Lung (tissue), 12 donors: ENCODE results near the gene RPH3AL. TPM values are rescaled to one million over a fixed set of nuclear protein-coding genes. Genes with fewer than 3 reads are reported as not detected.
A peak's percentile ranks its signal among the peaks of the same experiment; 100 is the strongest.

Experiments used
- ATAC-seq: fragments of 200-7000 bp; cut with Tn5 transposase; one replicate; pipeline ENCODE4 v1.9.1; 2020; ENCODE audit warnings: moderate number of reproducible peaks; ENCODE audit not compliant: insufficient read depth, low FRiP score
- DNase-seq, 3 donors: peaks; one replicate each; pipeline ENCODE4 v3.0.0-alpha.2; 2013 to 2017
- H3K27ac ChIP-seq, 2 donors: one replicate each; pipeline ENCODE4 v1.5.1; 2013; ENCODE audit warnings: mild to moderate bottlenecking in 2 of 2, moderate library complexity in 2 of 2, control low read depth in 1 of 2, inconsistent platforms in 1 of 2, low read depth in 1 of 2, low read length in 1 of 2
- H3K27me3 ChIP-seq, 3 donors: one replicate each; pipeline ENCODE4 v1.5.1; 2013; ENCODE audit warnings: low read length in 2 of 3; ENCODE audit not compliant: control insufficient read depth in 3 of 3, insufficient read depth in 3 of 3
- H3K36me3 ChIP-seq, 4 donors: one replicate each; pipeline ENCODE4 v1.5.1; 2013; ENCODE audit warnings: low read length in 4 of 4, mild to moderate bottlenecking in 1 of 4, moderate library complexity in 1 of 4; ENCODE audit not compliant: control insufficient read depth in 4 of 4, insufficient read depth in 4 of 4
- H3K4me1 ChIP-seq, 5 donors: one replicate each; pipeline ENCODE4 v1.5.1; 2013; ENCODE audit warnings: low read length in 5 of 5, mild to moderate bottlenecking in 2 of 5, moderate library complexity in 1 of 5; ENCODE audit not compliant: control insufficient read depth in 5 of 5, insufficient read depth in 5 of 5
- H3K4me3 ChIP-seq: one replicate; pipeline ENCODE4 v1.5.1; 2013; ENCODE audit warnings: mild to moderate bottlenecking, control low read depth, moderate library complexity
- H3K9ac ChIP-seq, 2 donors: one replicate each; pipeline ENCODE4 v1.5.1; 2013; ENCODE audit warnings: low read length in 2 of 2, control low read depth in 1 of 2; ENCODE audit not compliant: insufficient read depth in 1 of 2
- H3K9me3 ChIP-seq, 4 donors: one replicate each; pipeline ENCODE4 v1.5.1; 2013; ENCODE audit warnings: low read length in 3 of 4, mild to moderate bottlenecking in 1 of 4, moderate library complexity in 1 of 4; ENCODE audit not compliant: control insufficient read depth in 4 of 4, insufficient read depth in 3 of 4
- WGBS, 2 donors: extraction: QIAGEN DNeasy Blood & Tissue Kit; methylation state at CpG; one replicate each; pipeline ENCODE4 v1.1.7; 2013; 5-methylcytosine and 5-hydroxymethylcytosine counted together
- polyA plus RNA-seq, 2 donors: library from polyadenylated mRNA; stranded (reverse); fragments of 200-250 nt; gene quantifications; one replicate each; pipeline ENCODE4 v1.2.1, GENCODE V29; 2013
- total RNA-seq, 2 donors: library from RNA; depleted of rRNA in 1 of 2; stranded (reverse); fragments of >200 nt in 1 of 2; gene quantifications; one replicate each; pipeline ENCODE4 v1.2.1, GENCODE V29; 2014 to 2021
- TF ChIP-seq, protein P1 (sequence below): IDR thresholded peaks from 2 replicates; pipeline ENCODE4 v1.5.1; 2012; ENCODE audit warnings: mild to moderate bottlenecking; ENCODE audit errors: control extremely low read depth, extremely low read depth
- donor health status: control.
- donor health status: control.
- donor health status: Bipolar disorder and iron deficiency.
- donor health status: healthy.
- donor health status: DM: yes; HTN: yes; CAD: no.

Gene RPH3AL
- total and polyA plus RNA-seq, 4 donors = 19.5 to 76.6 (median 21.6) TPM

- no peak overlapping the region for H3K27ac ChIP-seq
- DNase-seq (no peak), ATAC-seq (no peak)
- peaks cover 0 to 5% (median 3%) of the 10 kb centered on the region in 5 donors for H3K4me1 ChIP-seq
- 90 to 95% methylated on average over 7 of the region's 7 CpGs for WGBS, 2 donors
- H3K36me3 ChIP-seq = peaks cover 0 to 4% (median 0%) of the 10 kb centered on the region in 4 donors
- H3K9me3 ChIP-seq = no peaks in the 10 kb centered on the region
- no peaks in the 10 kb centered on the region for H3K27me3 ChIP-seq
- H3K9ac ChIP-seq = no peak overlapping the region
- H3K4me3 ChIP-seq = no peak overlapping the region
- TF ChIP-seq, protein P1, sequence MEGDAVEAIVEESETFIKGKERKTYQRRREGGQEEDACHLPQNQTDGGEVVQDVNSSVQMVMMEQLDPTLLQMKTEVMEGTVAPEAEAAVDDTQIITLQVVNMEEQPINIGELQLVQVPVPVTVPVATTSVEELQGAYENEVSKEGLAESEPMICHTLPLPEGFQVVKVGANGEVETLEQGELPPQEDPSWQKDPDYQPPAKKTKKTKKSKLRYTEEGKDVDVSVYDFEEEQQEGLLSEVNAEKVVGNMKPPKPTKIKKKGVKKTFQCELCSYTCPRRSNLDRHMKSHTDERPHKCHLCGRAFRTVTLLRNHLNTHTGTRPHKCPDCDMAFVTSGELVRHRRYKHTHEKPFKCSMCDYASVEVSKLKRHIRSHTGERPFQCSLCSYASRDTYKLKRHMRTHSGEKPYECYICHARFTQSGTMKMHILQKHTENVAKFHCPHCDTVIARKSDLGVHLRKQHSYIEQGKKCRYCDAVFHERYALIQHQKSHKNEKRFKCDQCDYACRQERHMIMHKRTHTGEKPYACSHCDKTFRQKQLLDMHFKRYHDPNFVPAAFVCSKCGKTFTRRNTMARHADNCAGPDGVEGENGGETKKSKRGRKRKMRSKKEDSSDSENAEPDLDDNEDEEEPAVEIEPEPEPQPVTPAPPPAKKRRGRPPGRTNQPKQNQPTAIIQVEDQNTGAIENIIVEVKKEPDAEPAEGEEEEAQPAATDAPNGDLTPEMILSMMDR = no peak
These were observed 122.2 kb downstream of the RPH3AL start for GRCh38 chr17:230395-230770.

DNA sequence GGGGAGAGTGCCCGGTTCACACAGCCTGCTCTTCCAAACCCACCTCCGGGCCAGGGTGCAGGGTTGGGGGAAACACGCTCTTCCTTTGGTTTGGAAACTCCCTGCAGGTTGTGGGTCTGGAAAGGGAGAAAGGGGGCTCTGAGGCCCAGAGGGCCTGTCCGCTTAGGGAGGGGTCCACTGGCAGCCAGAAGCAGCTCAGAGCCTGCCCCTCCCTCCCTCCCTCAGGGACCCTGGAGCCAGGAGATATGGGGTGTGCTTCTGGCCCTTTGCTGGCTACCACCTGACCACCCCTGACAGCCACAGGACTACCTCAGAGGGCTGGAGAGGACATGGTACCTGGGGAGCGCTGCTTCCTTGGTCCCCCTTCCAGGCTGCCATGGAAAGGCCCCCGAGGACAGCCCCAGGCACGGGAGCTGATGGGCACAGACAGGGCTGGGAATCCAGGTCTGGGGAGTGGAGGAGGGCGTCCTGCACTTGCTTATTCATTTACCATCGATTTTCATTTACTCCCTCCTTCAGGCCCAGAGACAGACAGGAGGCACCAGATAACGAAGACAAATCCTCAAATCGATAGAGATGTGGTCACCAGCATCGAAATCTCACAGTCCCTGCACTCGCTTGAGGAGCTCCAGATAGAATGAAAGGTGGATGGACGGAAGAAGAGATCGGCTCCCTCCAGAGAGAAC lies 122.8 kb downstream of the RPH3AL start:
- 92 to 95% methylated on average over 15 of the region's 15 CpGs for WGBS, 2 donors
- Histone ChIP-seq H3K9ac (no peak overlapping the region), H3K27me3 (no peaks in the 10 kb centered on the region), H3K9me3 (no peaks in the 10 kb centered on the region), H3K36me3 (peaks cover 0 to 4% (median 0%) of the 10 kb centered on the region in 4 donors), H3K4me3 (no peak overlapping the region), H3K4me1 (peaks cover 0 to 5% (median 3%) of the 10 kb centered on the region in 5 donors), H3K27ac (no peak overlapping the region)
- ATAC-seq (no peak), DNase-seq (no peak)
- TF ChIP-seq, protein P1 = no peak

- peak overlapping the region in 1 of 2 donors; percentile 7 for H3K27ac ChIP-seq
- no peak overlapping the region for H3K9ac ChIP-seq
- H3K4me1 ChIP-seq = peaks cover 0 to 4% (median 2%) of the 10 kb centered on the region in 5 donors
- TF ChIP-seq, protein P1 = no peak
- H3K4me3 ChIP-seq = no peak overlapping the region
- H3K36me3 ChIP-seq = peaks cover 0 to 4% (median 0%) of the 10 kb centered on the region in 4 donors
- DNase-seq (no peak), ATAC-seq (no peak)
- 64 to 67% methylated on average over 8 of the region's 8 CpGs for WGBS, 2 donors
- H3K27me3 ChIP-seq = no peaks in the 10 kb centered on the region
- H3K9me3 ChIP-seq = no peaks in the 10 kb centered on the region
These were observed 123.5 kb downstream of the RPH3AL start for GRCh38 chr17:228951-229708.
